Measurements from ENCODE around the gene RAB11FIP4.

DNA sequence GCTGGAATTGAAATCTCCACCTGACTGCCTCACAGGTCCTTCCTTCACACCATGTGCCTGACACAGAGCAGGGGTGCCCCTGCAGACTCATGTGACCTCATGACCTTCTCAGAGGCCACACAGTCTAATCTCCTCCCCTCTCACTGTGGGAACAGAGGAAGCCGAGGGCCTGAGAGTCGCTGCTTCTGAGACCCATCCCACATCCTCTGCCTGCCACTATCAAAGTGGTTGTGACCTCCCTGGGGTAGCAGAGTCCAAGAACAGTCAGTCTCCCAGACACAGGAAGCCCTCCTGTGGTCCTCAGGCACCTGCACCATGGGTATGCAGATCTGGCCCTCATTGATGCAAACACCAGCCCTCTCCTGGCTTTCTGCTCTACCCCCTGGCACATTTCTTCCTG, 78.5 kb downstream of the RAB11FIP4 start:
- no peak for TF ChIP-seq CTCF (tag by site-specific recombination; IDR thresholded peaks at IDR 0.05)
- TF ChIP-seq ZNF335 (tag by site-specific recombination; conservative IDR thresholded peaks at IDR 0.05), result no peak
- TF ChIP-seq ZNF544 (tag by site-specific recombination; IDR thresholded peaks at IDR 0.05), result no peak
- TF ChIP-seq PRDM2 (tag by site-specific recombination; IDR thresholded peaks at IDR 0.05; ENCODE audit: borderline replicate concordance), result no peak
- no peak for TF ChIP-seq ZNF514 (tag by site-specific recombination; IDR thresholded peaks at IDR 0.05)
- no peak for TF ChIP-seq ZNF274 (IDR thresholded peaks at IDR 0.05; ENCODE audit: low read length)
- TF ChIP-seq ZNF274 (tag by site-specific recombination; IDR thresholded peaks at IDR 0.05; ENCODE audit: borderline replicate concordance), result no peak
- no peak for TF ChIP-seq OVOL3 (tag by site-specific recombination; IDR thresholded peaks at IDR 0.05)
- TF ChIP-seq ZNF785 (tag by site-specific recombination; IDR thresholded peaks at IDR 0.05), result no peak
- no peak for TF ChIP-seq YY2 (tag by site-specific recombination; IDR thresholded peaks at IDR 0.05)

Measured in HEK293 (cell line).